Breast epithelium (tissue), 4 donors: ENCODE data around the gene GAB3. TPM values are rescaled to one million over a fixed set of nuclear protein-coding genes. Genes with fewer than 3 reads are reported as not detected.

ENCODE experiments used
- DNase-seq, 2 donors: peaks; one replicate each; pipeline ENCODE4 v3.0.0-alpha.2; 2019; ENCODE audit warnings: low spot score in 2 of 2
- H3K27ac ChIP-seq, 2 donors: fragments of 200-600 bp; sonication (generic) in 1 of 2; one replicate each; pipeline ENCODE4 v1.5.1; 2016 to 2019; ENCODE audit warnings: mild to moderate bottlenecking in 1 of 2
- H3K27me3 ChIP-seq, 2 donors: fragments of 200-600 bp; sonication (generic) in 1 of 2; one replicate each; pipeline versions ENCODE4 v1.5.1 to v1.6.0; 2017 to 2019; ENCODE audit warnings: control low read depth in 1 of 2, mild to moderate bottlenecking in 1 of 2
- H3K36me3 ChIP-seq: fragments of 200-600 bp; one replicate; pipeline ENCODE4 v1.5.1; 2019
- H3K4me1 ChIP-seq, 2 donors: fragments of 200-600 bp; sonication (generic); one replicate each; pipeline ENCODE4 v1.5.1; 2016 to 2019; ENCODE audit warnings: control low read depth in 1 of 2
- H3K4me3 ChIP-seq, 3 donors: fragments of 200-600 bp; sonication (generic); 1 replicate in 2 of 3; 2 replicates in 1 of 3; pipeline ENCODE4 v1.5.1; 2016 to 2019; ENCODE audit warnings: mild to moderate bottlenecking in 3 of 3, moderate library complexity in 2 of 3
- H3K9me3 ChIP-seq, 2 donors: fragments of 200-600 bp; sonication (generic) in 1 of 2; one replicate each; pipeline ENCODE4 v1.5.1; 2016 to 2019; ENCODE audit warnings: control low read depth in 1 of 2
- CTCF ChIP-seq, 3 donors: fragments of 450-650 bp; IDR thresholded peaks; one replicate each; pipeline ENCODE4 v1.5.1; 2016 to 2017; ENCODE audit warnings: antibody characterized with exemption in 3 of 3, mild to moderate bottlenecking in 3 of 3, moderate library complexity in 3 of 3
- POLR2A ChIP-seq: fragments of 450-650 bp; IDR thresholded peaks from one replicate; pipeline ENCODE4 v1.6.1; 2016; ENCODE audit warnings: antibody characterized with exemption, mild to moderate bottlenecking, moderate library complexity
- POLR2AphosphoS5 ChIP-seq, 3 donors: sonication (generic); formaldehyde crosslinking; IDR thresholded peaks; one replicate each; pipeline ENCODE4 v1.6.1; 2017; ENCODE audit warnings: antibody characterized with exemption in 3 of 3
- intact Hi-C: fragments of 100-400 bp; cut with DNase I; formaldehyde crosslinking; loops from one replicate; pipeline ENCODE4 v1.15.1; 2023; ENCODE audit warnings: low total_unique reads
- total RNA-seq, 3 donors: library from RNA; depleted of rRNA; stranded (reverse); fragments of >200 nt; gene quantifications; one replicate each; pipeline ENCODE4 v1.1.0, GENCODE V29; 2016

Gene GAB3
- total RNA-seq, 3 donors from 2014 or later = 3.9 to 8.5 (median 5.3) TPM

GRCh38 chrX:154751203-154751668 lies 359 bp upstream of the GAB3 start:
- H3K27me3 ChIP-seq = peaks cover 0 to 29% of the 10 kb centered on the region in 2 donors
- DNase-seq = no peak
- peak overlapping the region in 1 of 2 donors; percentile 69 for H3K27ac ChIP-seq
- intact Hi-C loops = no loop called here
- H3K36me3 ChIP-seq = no peaks in the 10 kb centered on the region
- peak overlapping the region; percentile 49 to 68 (median 52) for H3K4me3 ChIP-seq
- TF ChIP-seq POLR2AphosphoS5 (IDR thresholded peaks at IDR 0.05) (no peak), POLR2A (no peak)
- H3K9me3 ChIP-seq = no peaks in the 10 kb centered on the region
- no peaks in the 10 kb centered on the region for H3K4me1 ChIP-seq

- Histone ChIP-seq H3K27ac (no peak overlapping the region), H3K36me3 (no peaks in the 10 kb centered on the region), H3K27me3 (peaks cover 0 to 29% of the 10 kb centered on the region in 2 donors), H3K4me1 (no peaks in the 10 kb centered on the region), H3K4me3 (peak overlapping the region; percentile 49 to 68 (median 52)), H3K9me3 (no peaks in the 10 kb centered on the region)
- TF ChIP-seq POLR2A (no peak), POLR2AphosphoS5 (IDR thresholded peaks at IDR 0.05) (no peak), CTCF (IDR thresholded peaks at IDR 0.05) (no peak)
- DNase-seq = no peak
- intact Hi-C loops = no loop called here
These were observed 1.0 kb downstream of the GAB3 start for GRCh38 chrX:154749856-154750255.

GRCh38 chrX:154748712-154749339 lies 2.1 kb downstream of the GAB3 start:
- DNase-seq = no peak
- Histone ChIP-seq H3K4me1 (no peaks in the 10 kb centered on the region), H3K9me3 (no peaks in the 10 kb centered on the region), H3K4me3 (no peak overlapping the region), H3K27me3 (peaks cover 0 to 29% of the 10 kb centered on the region in 2 donors), H3K36me3 (no peaks in the 10 kb centered on the region), H3K27ac (no peak overlapping the region)
- TF ChIP-seq CTCF (IDR thresholded peaks at IDR 0.05) (peak in 2 of 3 donors; percentile 60 to 62), POLR2AphosphoS5 (IDR thresholded peaks at IDR 0.05) (no peak)
- intact Hi-C loops = no loop called here

GRCh38 chrX:154742613-154743012 lies 8.3 kb downstream of the GAB3 start:
- intact Hi-C loops = no loop called here
- Histone ChIP-seq H3K4me3 (no peak overlapping the region), H3K27me3 (peaks cover 0 to 3% of the 10 kb centered on the region in 2 donors), H3K27ac (no peak overlapping the region), H3K4me1 (no peaks in the 10 kb centered on the region), H3K36me3 (no peaks in the 10 kb centered on the region), H3K9me3 (no peaks in the 10 kb centered on the region)
- DNase-seq = no peak
- no peak for TF ChIP-seq POLR2AphosphoS5 (IDR thresholded peaks at IDR 0.05)
- TF ChIP-seq CTCF (IDR thresholded peaks at IDR 0.05) = no peak
- TF ChIP-seq POLR2A = no peak

- H3K27me3 ChIP-seq = peaks cover 0 to 10% of the 10 kb centered on the region in 2 donors
- DNase-seq = no peak
- intact Hi-C loops = no loop called here
- no peaks in the 10 kb centered on the region for H3K4me1 ChIP-seq
- no peak overlapping the region for H3K4me3 ChIP-seq
- no peak for TF ChIP-seq CTCF (IDR thresholded peaks at IDR 0.05)
- no peak for TF ChIP-seq POLR2AphosphoS5 (IDR thresholded peaks at IDR 0.05)
- no peak for TF ChIP-seq POLR2A
- H3K27ac ChIP-seq = no peak overlapping the region
- H3K9me3 ChIP-seq = no peaks in the 10 kb centered on the region
- H3K36me3 ChIP-seq = no peaks in the 10 kb centered on the region
These were observed 10.9 kb downstream of the GAB3 start for GRCh38 chrX:154739952-154740465.
